ENCODE measurements around the gene PBX2.
"Not testable (repeated sequence)": the region's sequence is repeated elsewhere in the genome, so short reads cannot be mapped to it uniquely, and the experiment has no call there.

Gene PBX2

DNA sequence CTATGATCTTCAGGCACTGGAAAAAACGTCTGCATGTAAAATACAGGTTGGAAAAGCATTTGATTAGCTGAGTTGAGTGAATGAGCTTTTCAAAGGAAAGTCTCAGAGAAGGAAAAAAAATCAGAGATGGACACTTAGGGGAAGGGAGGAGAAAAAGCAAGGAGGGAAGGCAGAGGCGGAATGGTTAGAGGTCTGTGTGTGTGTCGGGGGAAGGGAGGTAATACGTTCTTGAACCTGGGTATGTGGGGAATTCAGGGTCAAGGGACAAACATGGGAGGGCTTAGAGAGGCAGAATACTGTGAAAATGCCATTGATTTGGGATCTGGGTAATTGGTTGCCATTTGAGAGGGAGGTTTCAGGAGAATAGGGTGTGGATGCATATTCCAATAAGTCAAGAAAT lies 43.3 kb downstream of the PBX2 start:
- no peak overlapping the region for H3K4me2 ChIP-seq
- no peak for TF ChIP-seq Cebpa-rat (IDR thresholded peaks at IDR 0.05)
- H3K27me3 ChIP-seq: peaks cover 8% of the 10 kb centered on the region; the same call in 1 of the 2 replicates
- H3K9me3 ChIP-seq: peaks cover 7% of the 10 kb centered on the region
- no peak overlapping the region for H3K4me3 ChIP-seq
- no peaks in the 10 kb centered on the region for H3K36me3 ChIP-seq
- H3K27ac ChIP-seq: no peak overlapping the region
- H4K20me1 ChIP-seq: no peaks in the 10 kb centered on the region
- no peak overlapping the region for H3K9ac ChIP-seq
- H3K4me1 ChIP-seq: no peaks in the 10 kb centered on the region

DNA sequence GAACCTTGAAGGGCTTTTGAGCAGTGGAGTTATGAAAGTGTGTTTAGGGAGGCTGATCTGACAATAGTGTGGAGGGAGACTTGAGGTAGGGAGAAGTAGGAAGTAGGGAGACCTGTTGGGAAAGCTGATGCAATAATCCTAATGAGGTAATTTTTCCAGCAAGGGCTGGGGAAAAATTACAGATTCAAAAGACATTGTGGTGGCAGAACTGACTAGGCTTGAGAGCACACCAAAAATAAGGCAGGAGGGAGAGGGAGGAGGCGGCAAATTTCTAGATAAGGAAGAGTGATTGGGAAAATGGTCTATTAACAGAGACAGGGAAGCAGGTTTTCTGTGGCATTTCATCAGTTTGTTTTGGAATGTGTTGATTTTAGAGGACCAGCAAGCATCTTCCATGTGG lies 43.7 kb downstream of the PBX2 start:
- Histone ChIP-seq H3K27ac (no peak overlapping the region), H3K27me3 (peaks cover 8% of the 10 kb centered on the region; the same call in 1 of the 2 replicates), H3K4me1 (no peaks in the 10 kb centered on the region), H3K9ac (no peak overlapping the region), H4K20me1 (no peaks in the 10 kb centered on the region), H3K4me3 (no peak overlapping the region), H3K36me3 (no peaks in the 10 kb centered on the region), H3K9me3 (peaks cover 7% of the 10 kb centered on the region), H3K4me2 (no peak overlapping the region)
- TF ChIP-seq Cebpa-rat (IDR thresholded peaks at IDR 0.05): no peak

DNA sequence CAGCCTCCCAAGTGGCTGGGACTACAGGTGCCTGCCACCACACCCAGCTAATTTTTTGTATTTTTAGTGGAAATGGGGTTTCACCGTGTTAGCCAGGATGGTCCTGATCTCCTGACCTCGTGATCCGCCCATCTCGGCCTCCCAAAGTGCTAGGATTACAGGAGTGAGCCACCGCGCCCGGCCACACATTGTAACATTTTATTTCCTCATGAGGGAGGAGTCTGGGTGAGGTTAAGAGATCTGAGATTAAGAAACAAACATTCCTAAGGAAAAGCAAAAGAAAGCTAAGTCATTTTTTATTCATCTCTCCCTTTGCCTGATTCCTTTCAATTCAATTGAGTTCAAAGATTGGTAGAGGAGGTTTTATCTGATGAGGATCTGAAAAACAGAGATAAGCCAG lies 45.8 kb downstream of the PBX2 start:
- H3K9me3 ChIP-seq, H3K36me3 ChIP-seq, H3K4me1 ChIP-seq, H3K4me3 ChIP-seq, H3K4me2 ChIP-seq, H3K27me3 ChIP-seq, H3K27ac ChIP-seq, H3K9ac ChIP-seq, H4K20me1 ChIP-seq: not testable (repeated sequence)

DNA sequence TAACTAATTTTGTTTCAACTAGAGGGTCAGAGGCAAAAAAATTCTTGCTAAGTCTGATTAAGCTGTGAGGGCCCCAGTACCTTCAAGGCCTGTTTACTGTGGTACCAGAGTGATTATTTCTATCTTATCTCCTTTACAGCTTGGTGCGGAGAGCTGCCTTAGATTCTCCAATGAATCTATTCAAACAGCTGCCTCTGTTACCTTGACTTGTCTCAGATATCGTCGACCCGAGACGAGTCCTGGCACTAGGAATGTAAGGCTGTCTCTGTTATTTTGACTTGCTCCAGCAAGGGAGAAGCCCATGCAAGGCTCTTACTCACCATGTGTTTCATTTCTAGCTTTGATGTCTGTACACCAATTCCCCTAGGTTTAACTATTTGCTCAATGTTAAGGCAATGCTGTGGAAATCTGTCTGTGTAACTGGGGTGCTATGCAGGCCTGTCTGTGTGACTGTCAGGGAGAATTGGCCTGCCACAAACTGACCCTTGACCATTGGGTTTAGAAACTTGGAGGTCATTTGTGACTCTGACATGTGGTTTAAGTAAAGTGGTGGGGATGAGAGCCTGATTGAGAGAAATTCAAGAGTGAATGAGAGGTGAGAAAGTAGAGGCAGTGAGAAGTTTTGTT lies 49.5 kb downstream of the PBX2 start:
- H3K4me2 ChIP-seq: no peak overlapping the region
- no peaks in the 10 kb centered on the region for H3K36me3 ChIP-seq
- H4K20me1 ChIP-seq: no peaks in the 10 kb centered on the region
- H3K27me3 ChIP-seq: no peaks in the 10 kb centered on the region
- H3K4me3 ChIP-seq: no peak overlapping the region
- no peaks in the 10 kb centered on the region for H3K4me1 ChIP-seq
- no peak for TF ChIP-seq Cebpa-rat (IDR thresholded peaks at IDR 0.05)
- H3K9ac ChIP-seq: no peak overlapping the region
- no peak overlapping the region for H3K27ac ChIP-seq
- no peaks in the 10 kb centered on the region for H3K9me3 ChIP-seq

DNA sequence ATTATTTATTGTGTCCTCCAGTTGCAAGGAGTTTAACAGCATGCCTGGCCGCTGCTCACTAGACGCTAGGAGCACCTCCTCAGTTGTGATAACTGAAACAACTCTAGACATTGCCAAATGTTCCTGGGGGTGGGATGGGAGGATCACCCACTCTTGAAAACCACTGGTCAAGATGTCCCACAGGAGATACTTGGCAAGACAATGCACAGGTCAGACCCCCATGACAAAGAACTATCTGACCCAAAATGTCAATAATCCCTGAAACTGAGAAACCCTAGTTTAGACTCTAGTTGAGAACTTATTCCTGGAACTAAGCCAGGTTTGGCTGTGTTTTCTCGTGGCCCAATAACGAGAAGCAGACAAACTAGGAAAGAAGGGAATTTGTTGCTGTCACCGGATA lies 50.4 kb downstream of the PBX2 start:
- no peak for TF ChIP-seq Cebpa-rat (IDR thresholded peaks at IDR 0.05)
- Histone ChIP-seq H3K4me2 (no peak overlapping the region), H3K27me3 (no peaks in the 10 kb centered on the region)

DNA sequence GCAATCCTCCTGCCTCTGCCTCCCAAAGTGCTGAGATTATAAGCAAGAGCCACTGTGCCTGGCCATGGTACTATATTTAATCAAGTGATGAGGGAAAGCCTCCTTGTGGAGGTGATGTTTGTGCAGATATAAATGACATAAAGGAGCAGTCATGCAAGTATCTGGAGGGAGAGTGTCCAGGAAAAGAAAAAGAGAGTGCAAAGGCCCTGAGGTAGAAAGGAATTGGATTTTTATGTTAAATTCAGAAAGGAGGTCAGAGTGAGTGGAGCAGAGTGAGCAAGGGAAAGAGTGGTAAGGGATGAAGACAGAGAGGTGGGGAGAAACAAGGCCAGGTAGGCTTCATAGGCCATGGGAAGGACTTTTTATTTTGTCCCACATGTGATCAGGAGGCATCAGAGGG lies 52.5 kb downstream of the PBX2 start:
- no peak for TF ChIP-seq Cebpa-rat (IDR thresholded peaks at IDR 0.05)
- Histone ChIP-seq H4K20me1 (no peaks in the 10 kb centered on the region), H3K9ac (no peak overlapping the region), H3K9me3 (no peaks in the 10 kb centered on the region), H3K4me1 (no peaks in the 10 kb centered on the region), H3K4me3 (no peak overlapping the region), H3K27me3 (no peaks in the 10 kb centered on the region), H3K36me3 (no peaks in the 10 kb centered on the region), H3K27ac (no peak overlapping the region), H3K4me2 (no peak overlapping the region)

More for the DNA sequence above, 50.4 kb downstream of the PBX2 start:
- H4K20me1 ChIP-seq: no peaks in the 10 kb centered on the region
- H3K4me3 ChIP-seq: no peak overlapping the region
- H3K9ac ChIP-seq: no peak overlapping the region
- no peak overlapping the region for H3K27ac ChIP-seq
- no peaks in the 10 kb centered on the region for H3K9me3 ChIP-seq
- H3K36me3 ChIP-seq: no peaks in the 10 kb centered on the region
- no peaks in the 10 kb centered on the region for H3K4me1 ChIP-seq
